D721Med (cell line): ENCODE data around the gene SRBD1.

Experiments used
- DNase-seq: peaks from one replicate; pipeline ENCODE4 v3.0.0; 2011; ENCODE audit warnings: low spot score; ENCODE audit not compliant: insufficient read length
- FAIRE-seq: peaks from 2 replicates; lab custom pipeline; 2011; peaks lifted over from hg19 to GRCh38; lab: Jason Lieb, UNC
- CTCF ChIP-seq: IDR thresholded peaks from 2 replicates; pipeline ENCODE4 v1.5.1; 2012; ENCODE audit warnings: mild to moderate bottlenecking, control low read depth; ENCODE audit not compliant: insufficient read depth; ENCODE audit errors: missing control alignments

SRBD1 gene

GRCh38 chr2:45643543-45644542, 32.8 kb upstream of the SRBD1 start:
- FAIRE-seq (no peak), DNase-seq (peak; percentile 83)
- TF ChIP-seq CTCF, result peak; percentile 74

DNA sequence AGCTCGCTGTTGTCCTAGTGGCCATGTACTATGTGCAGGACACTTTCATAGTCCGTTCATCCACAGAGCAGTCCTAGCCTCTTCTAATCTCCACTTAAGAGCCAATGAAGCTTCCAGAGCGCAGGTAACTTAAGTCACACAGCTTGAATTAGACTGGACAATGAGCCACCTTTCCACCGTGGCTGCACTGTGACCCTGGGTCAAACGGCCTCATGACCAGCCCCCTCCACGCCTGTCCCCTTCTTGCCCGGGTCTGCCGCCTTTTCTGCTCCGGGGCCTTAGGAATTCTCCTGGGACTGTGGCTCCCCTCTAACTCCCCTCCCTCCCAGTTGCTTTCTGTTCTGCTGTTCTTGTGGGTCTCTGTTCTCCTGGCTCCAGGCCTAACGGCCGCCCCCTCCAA, 32.0 kb upstream of the SRBD1 start:
- FAIRE-seq (no peak), DNase-seq (no peak)
- no peak for TF ChIP-seq CTCF

GRCh38 chr2:45640576-45640975, 29.5 kb upstream of the SRBD1 start:
- TF ChIP-seq CTCF, result no peak
- no peak for DNase-seq
- FAIRE-seq, result no peak

- DNase-seq, result no peak
- TF ChIP-seq CTCF, result no peak
- FAIRE-seq, result no peak
Measured at GRCh38 chr2:45637440-45637839, 26.4 kb upstream of the SRBD1 start.

DNA sequence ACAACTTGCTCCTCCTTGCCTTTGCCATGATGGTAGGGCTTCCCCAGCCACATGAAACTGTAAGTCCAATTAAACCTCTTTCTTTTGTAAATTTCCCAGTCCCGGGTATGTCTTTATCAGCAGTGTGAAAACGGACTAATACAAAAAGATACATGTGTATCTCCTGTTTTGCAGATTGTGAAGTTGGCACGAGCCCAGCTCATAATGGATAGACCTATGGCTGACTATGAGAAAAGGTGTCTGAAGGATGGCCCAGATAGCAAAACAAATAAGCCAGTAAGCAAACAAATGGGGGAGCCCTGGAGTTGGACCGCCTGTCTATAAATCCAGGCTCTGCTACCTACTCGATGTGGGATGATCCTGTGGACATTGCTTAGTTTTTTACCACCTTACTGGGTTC, 24.9 kb upstream of the SRBD1 start:
- TF ChIP-seq CTCF, result no peak
- FAIRE-seq, result no peak
- DNase-seq, result no peak

GRCh38 chr2:45634223-45634622, 23.2 kb upstream of the SRBD1 start:
- no peak for TF ChIP-seq CTCF
- FAIRE-seq, result no peak
- DNase-seq, result no peak

GRCh38 chr2:45631955-45632354, 20.9 kb upstream of the SRBD1 start:
- TF ChIP-seq CTCF, result no peak
- DNase-seq (no peak), FAIRE-seq (no peak)
